Nephron progenitor cell (in vitro differentiated cells): ENCODE measurements around the gene PDE10A.

Source experiments
- DNase-seq: peaks from one replicate; pipeline ENCODE4 v3.0.0; 2021
- H3K27ac Mint-ChIP-seq: 2 replicates; pipeline ENCODE4 v1.8.0; 2021; ENCODE audit warnings: mild to moderate bottlenecking, moderate library complexity, mixed read lengths
- H3K27me3 Mint-ChIP-seq: 2 replicates; pipeline ENCODE4 v1.8.0; 2021; ENCODE audit warnings: mild to moderate bottlenecking, low read depth, mixed read lengths; ENCODE audit not compliant: poor library complexity
- H3K36me3 Mint-ChIP-seq: 2 replicates; pipeline ENCODE4 v1.8.0; 2021; ENCODE audit warnings: low read depth, mixed read lengths
- H3K4me1 Mint-ChIP-seq: 2 replicates; pipeline ENCODE4 v1.8.0; 2021; ENCODE audit warnings: mixed read lengths
- H3K4me3 Mint-ChIP-seq: 2 replicates; pipeline ENCODE4 v1.8.0; 2021; ENCODE audit warnings: mild to moderate bottlenecking, moderate library complexity, mixed read lengths
- H3K9me3 Mint-ChIP-seq: 2 replicates; pipeline ENCODE4 v1.8.0; 2021; ENCODE audit warnings: mild to moderate bottlenecking, moderate library complexity, mixed read lengths
- CTCF ChIP-seq: fragments of 200-600 bp; sonication (generic); IDR thresholded peaks from 2 replicates; pipeline ENCODE4 v1.5.0; 2021; ENCODE audit warnings: antibody characterized with exemption

The PDE10A gene

GRCh38 chr6:165575158-165575549, 87.9 kb downstream of the PDE10A start:
- Mint-ChIP-seq H3K4me3 (no peak overlapping the region), H3K36me3 (peaks cover 4% of the 10 kb centered on the region), H3K4me1 (peaks cover 4% of the 10 kb centered on the region), H3K9me3 (no peaks in the 10 kb centered on the region), H3K27ac (no peak overlapping the region), H3K27me3 (no peaks in the 10 kb centered on the region)
- DNase-seq: no peak
- no peak for TF ChIP-seq CTCF

GRCh38 chr6:165574220-165575157, 88.6 kb downstream of the PDE10A start:
- no peak for DNase-seq
- TF ChIP-seq CTCF: no peak
- no peak overlapping the region for H3K27ac Mint-ChIP-seq
- no peaks in the 10 kb centered on the region for H3K9me3 Mint-ChIP-seq
- no peak overlapping the region for H3K4me3 Mint-ChIP-seq
- peaks cover 6% of the 10 kb centered on the region for H3K36me3 Mint-ChIP-seq
- peaks cover 4% of the 10 kb centered on the region for H3K4me1 Mint-ChIP-seq
- no peaks in the 10 kb centered on the region for H3K27me3 Mint-ChIP-seq

- Mint-ChIP-seq H3K9me3 (no peaks in the 10 kb centered on the region), H3K27ac (no peak overlapping the region)
Observed at GRCh38 chr6:165573671-165574070, 89.4 kb downstream of the PDE10A start.

GRCh38 chr6:165571721-165572132, 91.3 kb downstream of the PDE10A start:
- peaks cover 11% of the 10 kb centered on the region for H3K9me3 Mint-ChIP-seq
- H3K4me1 Mint-ChIP-seq: peaks cover 4% of the 10 kb centered on the region
- no peaks in the 10 kb centered on the region for H3K27me3 Mint-ChIP-seq
- DNase-seq: no peak
- peaks cover 17% of the 10 kb centered on the region for H3K36me3 Mint-ChIP-seq
- H3K27ac Mint-ChIP-seq: no peak overlapping the region
- H3K4me3 Mint-ChIP-seq: no peak overlapping the region
- no peak for TF ChIP-seq CTCF

More at GRCh38 chr6:165573671-165574070, 89.4 kb downstream of the PDE10A start:
- DNase-seq: no peak
- Mint-ChIP-seq H3K4me3 (no peak overlapping the region), H3K27me3 (no peaks in the 10 kb centered on the region), H3K36me3 (peaks cover 11% of the 10 kb centered on the region), H3K4me1 (peaks cover 4% of the 10 kb centered on the region)
- no peak for TF ChIP-seq CTCF

GRCh38 chr6:165571068-165571682, 91.9 kb downstream of the PDE10A start:
- no peak for TF ChIP-seq CTCF
- H3K27ac Mint-ChIP-seq: no peak overlapping the region
- H3K36me3 Mint-ChIP-seq: peaks cover 20% of the 10 kb centered on the region
- no peak for DNase-seq
- no peaks in the 10 kb centered on the region for H3K27me3 Mint-ChIP-seq
- peaks cover 4% of the 10 kb centered on the region for H3K4me1 Mint-ChIP-seq
- H3K9me3 Mint-ChIP-seq: peaks cover 15% of the 10 kb centered on the region
- no peak overlapping the region for H3K4me3 Mint-ChIP-seq
